ACC112 (cell line): ENCODE data around the gene DYNC1I2.

ENCODE experiments used
- H2AFZ ChIP-seq: fragments of 200-600 bp; sonication (generic); one replicate; pipeline ENCODE4 v1.6.0; 2017; ENCODE audit warnings: antibody characterized with exemption, low read length; ENCODE audit not compliant: unreplicated experiment
- H3K27ac ChIP-seq: fragments of 200-600 bp; sonication (generic); 2 replicates; pipeline ENCODE4 v1.5.1; 2014; ENCODE audit warnings: low read depth, mild to moderate bottlenecking, antibody characterized with exemption, low read length, moderate library complexity
- H3K27me3 ChIP-seq: fragments of 200-600 bp; sonication (generic); 2 replicates; pipeline ENCODE4 v1.6.1; 2014; ENCODE audit warnings: mild to moderate bottlenecking, antibody characterized with exemption, low read length, moderate library complexity, mixed read lengths; ENCODE audit not compliant: insufficient read depth
- H3K36me3 ChIP-seq: fragments of 200-600 bp; sonication (generic); 2 replicates; pipeline ENCODE4 v1.6.1; 2016; ENCODE audit warnings: mild to moderate bottlenecking, antibody characterized with exemption, low read length, moderate library complexity, mixed read lengths; ENCODE audit not compliant: insufficient read depth
- H3K4me1 ChIP-seq: fragments of 200-600 bp; sonication (generic); one replicate; pipeline ENCODE4 v1.6.1; 2016; ENCODE audit warnings: low read length, mixed read lengths; ENCODE audit not compliant: insufficient read depth, unreplicated experiment, control insufficient read depth
- H3K4me3 ChIP-seq: fragments of 200-600 bp; sonication (generic); 2 replicates; pipeline ENCODE4 v1.5.1; 2014; ENCODE audit warnings: mild to moderate bottlenecking, low read depth, low read length
- H3K79me2 ChIP-seq: fragments of 200-600 bp; sonication (generic); one replicate; pipeline ENCODE4 v1.6.0; 2016; ENCODE audit warnings: low read length; ENCODE audit not compliant: control insufficient read depth, unreplicated experiment, insufficient read depth

DYNC1I2 gene

DNA sequence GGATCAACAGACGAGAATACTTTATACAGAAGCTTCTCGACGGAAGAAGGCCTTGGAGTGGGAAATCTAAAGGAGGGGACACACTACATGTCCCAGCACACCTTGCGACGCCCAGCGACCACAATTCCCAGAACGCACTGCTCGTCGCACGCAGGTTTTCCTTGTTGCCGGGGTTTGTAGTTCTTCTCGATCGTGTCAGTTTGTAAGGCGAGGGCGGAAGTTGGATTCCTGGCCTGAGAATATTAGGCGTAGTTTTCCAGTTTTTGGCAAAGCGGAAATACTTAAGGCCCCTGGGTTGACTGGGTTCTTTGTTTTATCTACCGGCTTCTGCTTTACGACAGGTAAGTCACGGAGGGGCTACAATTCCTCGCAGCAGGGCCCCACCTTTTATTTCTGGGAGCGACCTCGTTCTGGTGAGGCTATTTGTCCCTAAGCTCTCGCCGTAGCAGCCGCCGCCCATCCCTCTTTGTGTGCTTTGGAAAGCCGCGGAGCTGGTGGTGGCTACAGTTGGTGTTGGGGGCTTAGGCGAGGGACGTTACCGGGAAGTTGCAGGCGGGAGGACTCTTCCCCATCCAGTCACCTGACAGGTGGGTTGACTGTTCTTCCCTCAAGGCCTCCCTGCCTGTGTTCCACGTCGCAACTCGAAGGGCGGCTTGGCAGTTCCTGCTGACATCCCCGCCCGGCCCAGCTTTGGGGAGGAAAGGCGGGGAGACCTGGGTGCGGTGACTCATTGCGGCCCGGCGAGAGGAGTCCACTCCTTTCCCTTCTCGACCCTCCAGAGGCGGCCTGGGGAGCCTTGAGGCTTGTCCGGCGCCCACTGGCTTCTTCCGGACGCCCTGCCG, at the start of gene DYNC1I2:
TSS of gene DYNC1I2 (plus strand) at position 183 of the 842 bp plus-strand sequence. CDS start 2,687 bp downstream, outside the sequence.
- Histone ChIP-seq H3K4me3 (peak within 1 kb of the TSS; percentile 91), H3K27me3 (no peaks in the 10 kb centered on the region), H3K4me1 (peaks cover 5% of the 10 kb centered on the region), H3K36me3 (peaks cover 14% of the 10 kb centered on the region), H3K79me2 (peaks cover 42% of the 10 kb centered on the region), H3K27ac (peak within 1 kb of the TSS; percentile 74), H2AFZ (peak within 1 kb of the TSS; percentile 45)

DNA sequence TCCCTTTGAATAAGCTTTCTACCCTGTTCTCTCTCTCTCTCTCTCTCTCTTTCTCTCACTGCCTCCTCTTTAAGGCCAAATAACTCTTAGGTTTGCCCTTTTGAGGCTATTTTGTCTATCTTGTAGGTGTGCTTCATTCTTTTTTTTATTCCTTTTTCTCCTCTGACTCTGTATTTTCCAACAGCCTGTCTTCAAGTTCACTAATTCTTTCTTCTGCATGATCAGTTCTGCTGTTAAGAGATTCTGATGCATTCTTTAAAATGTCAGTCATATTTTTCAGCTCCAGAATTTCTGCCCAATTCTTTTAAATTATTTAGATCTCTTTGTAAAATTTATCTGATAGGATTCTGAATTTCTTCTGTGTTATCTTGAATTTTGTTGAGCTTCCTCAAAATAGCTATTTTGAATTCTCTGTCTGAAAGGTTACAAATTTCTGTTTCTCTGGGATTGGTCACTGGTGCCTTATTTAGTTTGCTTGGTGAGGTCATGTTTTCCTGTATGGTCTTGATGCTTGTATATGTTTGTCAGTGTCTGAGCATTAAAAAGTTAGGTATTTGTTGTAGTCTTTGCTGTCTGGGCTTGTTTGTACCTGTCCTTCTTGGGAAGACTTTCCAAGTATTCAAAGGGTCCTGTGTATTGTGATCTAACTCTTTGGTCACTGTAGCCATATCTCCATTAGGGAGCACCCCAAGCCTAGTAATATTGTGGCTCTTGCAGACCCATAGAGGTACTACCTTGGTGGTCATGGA, 35.4 kb upstream of the DYNC1I2 start:
- H3K36me3 ChIP-seq = no peaks in the 10 kb centered on the region
- no peak overlapping the region for H2AFZ ChIP-seq
- no peak overlapping the region for H3K4me3 ChIP-seq
- peaks cover 6% of the 10 kb centered on the region for H3K4me1 ChIP-seq
- H3K79me2 ChIP-seq = no peaks in the 10 kb centered on the region
- H3K27ac ChIP-seq = no peak overlapping the region
- no peaks in the 10 kb centered on the region for H3K27me3 ChIP-seq

DNA sequence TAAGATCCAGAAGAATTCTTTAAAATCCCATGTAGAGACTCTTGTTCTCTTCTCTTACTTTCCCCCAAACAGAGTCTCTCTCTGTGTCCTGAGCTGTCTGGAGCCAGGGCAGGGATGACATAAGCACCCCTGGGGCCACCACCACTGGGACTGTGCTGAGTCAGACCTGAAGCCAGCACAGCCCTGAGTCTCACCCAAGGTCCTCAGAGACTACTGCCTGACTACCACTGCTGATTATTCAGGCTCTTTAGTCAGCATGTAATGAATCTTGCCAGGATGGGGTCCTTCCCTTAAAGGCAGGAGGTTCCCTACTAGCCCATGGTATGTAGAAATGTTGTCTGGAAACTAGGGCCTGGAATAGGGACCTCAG, 34.9 kb upstream of the DYNC1I2 start:
- H3K36me3 ChIP-seq = no peaks in the 10 kb centered on the region
- H3K27me3 ChIP-seq = no peaks in the 10 kb centered on the region
- peaks cover 6% of the 10 kb centered on the region for H3K4me1 ChIP-seq
- H2AFZ ChIP-seq = no peak overlapping the region
- H3K79me2 ChIP-seq = no peaks in the 10 kb centered on the region
- no peak overlapping the region for H3K27ac ChIP-seq
- H3K4me3 ChIP-seq = no peak overlapping the region

DNA sequence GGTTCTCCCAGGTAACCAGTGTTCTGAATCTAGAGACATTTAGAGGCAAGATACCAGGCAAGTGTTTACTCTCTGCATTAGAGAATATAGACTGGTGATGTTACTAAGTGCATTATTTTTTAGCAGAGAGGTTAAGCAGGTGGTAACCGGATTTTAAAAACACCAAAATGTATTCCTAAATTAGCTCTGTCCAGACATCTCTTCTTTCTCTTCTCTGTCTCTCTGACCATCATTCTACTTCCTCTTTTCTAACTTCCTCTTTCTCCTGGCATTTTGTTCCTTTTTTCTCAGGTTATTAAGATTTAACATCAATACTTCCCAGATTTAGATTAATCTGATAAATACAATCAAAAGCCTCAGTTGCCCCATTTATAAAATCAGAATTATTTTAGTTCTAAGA, 31.7 kb upstream of the DYNC1I2 start:
- H3K4me1 ChIP-seq = peaks cover 6% of the 10 kb centered on the region
- H3K27me3 ChIP-seq = 0 out of 2 replicates have a peak, but pooled peaks cover 3% of the 10 kb centered on the region
- H3K27ac ChIP-seq = no peak overlapping the region
- no peaks in the 10 kb centered on the region for H3K79me2 ChIP-seq
- H2AFZ ChIP-seq = no peak overlapping the region
- no peak overlapping the region for H3K4me3 ChIP-seq
- H3K36me3 ChIP-seq = no peaks in the 10 kb centered on the region

DNA sequence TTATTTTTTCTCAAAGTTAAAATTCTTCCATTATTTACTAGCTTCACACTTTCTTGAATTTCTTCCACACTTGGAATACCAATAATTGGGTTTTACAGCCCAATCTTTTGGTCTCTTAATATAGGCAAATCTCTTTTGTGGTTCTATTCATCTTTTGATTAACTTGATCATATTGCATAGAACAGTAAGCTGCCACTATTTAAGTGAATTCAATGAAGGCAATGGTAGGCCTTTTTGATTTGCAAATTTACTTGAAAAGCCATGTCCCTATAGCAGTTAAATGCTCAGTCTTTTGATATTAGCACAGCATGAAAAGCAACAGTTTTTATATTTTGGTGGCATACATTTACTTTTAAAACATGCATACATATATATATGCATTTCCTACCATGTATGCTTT, 20.2 kb upstream of the DYNC1I2 start:
- no peaks in the 10 kb centered on the region for H3K4me1 ChIP-seq

DNA sequence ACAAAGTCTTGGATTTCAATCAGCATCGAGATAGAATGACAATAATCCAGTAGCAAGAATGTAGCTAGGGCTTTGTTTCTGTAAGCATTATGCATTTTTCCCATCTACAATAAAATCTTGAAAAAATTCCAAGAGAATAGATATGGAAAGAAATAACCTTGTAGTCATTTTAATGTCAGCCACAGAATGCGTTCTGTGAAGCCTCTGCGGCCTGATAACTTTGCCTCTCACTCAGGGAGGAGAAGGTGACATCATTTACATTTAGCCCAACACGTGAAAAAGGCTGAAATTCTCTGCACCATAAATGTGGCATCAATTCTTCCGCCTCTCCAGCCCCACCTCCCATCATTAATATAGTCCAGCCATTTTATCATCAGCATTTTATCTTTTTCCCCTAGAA, 19.1 kb upstream of the DYNC1I2 start:
- Histone ChIP-seq H3K4me1 (no peaks in the 10 kb centered on the region), H3K27ac (no peak overlapping the region), H3K36me3 (no peaks in the 10 kb centered on the region), H3K79me2 (no peaks in the 10 kb centered on the region), H3K4me3 (no peak overlapping the region), H2AFZ (no peak overlapping the region), H3K27me3 (no peaks in the 10 kb centered on the region)

More for the DNA sequence above, 20.2 kb upstream of the DYNC1I2 start:
- Histone ChIP-seq H3K36me3 (no peaks in the 10 kb centered on the region), H2AFZ (no peak overlapping the region), H3K4me3 (no peak overlapping the region), H3K79me2 (no peaks in the 10 kb centered on the region), H3K27ac (no peak overlapping the region), H3K27me3 (no peaks in the 10 kb centered on the region)

DNA sequence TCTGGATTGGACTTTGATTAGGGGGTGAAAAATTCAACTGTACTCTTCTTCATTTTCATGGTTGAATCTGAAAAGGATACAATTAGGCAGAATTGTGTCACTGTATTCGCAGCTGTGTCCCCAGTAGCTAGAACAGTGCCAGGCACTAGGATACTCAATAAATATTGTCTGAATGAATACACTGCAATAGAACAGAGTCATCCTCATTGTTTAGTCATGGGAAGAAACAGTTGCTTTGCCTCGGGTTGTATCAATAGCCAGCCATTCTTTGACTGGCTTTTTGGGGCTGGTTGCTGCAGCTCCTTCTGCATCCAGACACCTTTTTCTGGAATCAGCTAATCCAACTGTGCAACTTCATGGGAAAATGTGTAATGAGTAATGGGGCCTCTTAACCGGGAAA, 18.1 kb upstream of the DYNC1I2 start:
- H3K27ac ChIP-seq = no peak overlapping the region
- no peaks in the 10 kb centered on the region for H3K4me1 ChIP-seq
- H3K27me3 ChIP-seq = no peaks in the 10 kb centered on the region
- no peaks in the 10 kb centered on the region for H3K79me2 ChIP-seq
- H2AFZ ChIP-seq = no peak overlapping the region
- H3K36me3 ChIP-seq = no peaks in the 10 kb centered on the region
- no peak overlapping the region for H3K4me3 ChIP-seq

DNA sequence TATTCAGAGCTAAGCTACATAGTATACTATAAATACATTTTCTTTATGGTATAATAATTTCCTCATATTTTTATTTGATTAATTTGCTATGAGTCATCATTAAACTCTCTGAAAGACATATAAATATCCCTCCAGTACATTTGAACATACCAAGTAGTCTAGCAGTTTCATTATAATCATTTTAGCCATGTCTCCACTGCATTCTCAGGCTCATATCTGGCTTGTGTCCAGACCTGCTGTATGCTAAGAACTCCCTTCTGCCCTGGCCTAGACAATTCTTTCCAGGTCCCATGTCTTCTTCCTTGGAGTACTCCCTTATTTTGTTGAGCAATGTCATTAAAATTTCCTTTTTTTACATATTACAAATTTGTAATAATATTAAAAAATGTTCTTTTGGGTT, 16.6 kb upstream of the DYNC1I2 start:
- no peaks in the 10 kb centered on the region for H3K4me1 ChIP-seq
- no peaks in the 10 kb centered on the region for H3K27me3 ChIP-seq
- no peaks in the 10 kb centered on the region for H3K36me3 ChIP-seq
- no peak overlapping the region for H3K27ac ChIP-seq
- no peak overlapping the region for H2AFZ ChIP-seq
- no peak overlapping the region for H3K4me3 ChIP-seq
- no peaks in the 10 kb centered on the region for H3K79me2 ChIP-seq

DNA sequence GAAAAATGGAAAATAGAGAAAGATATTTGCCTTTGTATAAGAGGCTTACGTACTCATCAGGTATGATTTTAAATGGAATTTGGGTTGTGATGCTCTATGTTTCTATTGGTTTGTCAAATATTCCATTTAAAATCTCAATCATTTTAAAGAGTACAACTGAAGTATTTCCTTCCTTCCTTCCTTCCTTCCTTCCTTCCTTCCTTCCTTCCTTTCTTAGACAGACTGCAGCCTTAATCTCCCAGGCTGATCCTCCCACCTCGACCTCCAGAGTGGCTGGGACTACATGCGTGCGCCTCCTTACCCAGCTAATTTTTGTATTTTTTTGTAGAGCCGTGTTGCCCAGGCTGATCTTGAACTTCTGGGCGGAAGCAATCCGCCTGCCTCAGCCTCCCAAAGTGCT, 15.4 kb upstream of the DYNC1I2 start:
- no peaks in the 10 kb centered on the region for H3K27me3 ChIP-seq
- H3K36me3 ChIP-seq = no peaks in the 10 kb centered on the region
- H3K4me3 ChIP-seq = no peak overlapping the region
- no peak overlapping the region for H2AFZ ChIP-seq
- H3K4me1 ChIP-seq = no peaks in the 10 kb centered on the region
- H3K27ac ChIP-seq = no peak overlapping the region
- no peaks in the 10 kb centered on the region for H3K79me2 ChIP-seq

DNA sequence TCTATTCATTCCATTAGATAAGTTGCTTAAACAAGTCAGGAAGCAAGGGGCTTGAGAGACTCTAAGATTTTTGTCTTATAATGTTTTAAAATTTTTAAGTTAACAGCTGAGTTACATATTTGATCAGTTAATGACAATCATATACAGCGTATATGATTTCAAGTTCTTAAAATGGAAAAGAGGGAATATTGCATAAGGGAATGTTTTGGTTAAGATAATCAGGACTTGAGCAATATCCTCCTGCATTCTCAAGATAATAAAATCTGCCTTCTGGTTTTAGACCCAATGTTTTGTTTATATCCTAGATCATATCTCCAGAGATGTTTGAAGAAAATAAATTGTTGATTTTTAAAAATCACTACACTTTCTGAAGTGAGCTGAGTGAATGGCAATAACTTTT, 13.4 kb upstream of the DYNC1I2 start:
- H3K27me3 ChIP-seq = no peaks in the 10 kb centered on the region
- H3K4me1 ChIP-seq = no peaks in the 10 kb centered on the region
- no peak overlapping the region for H3K27ac ChIP-seq
- H3K79me2 ChIP-seq = no peaks in the 10 kb centered on the region
- H3K4me3 ChIP-seq = no peak overlapping the region
- H2AFZ ChIP-seq = no peak overlapping the region
- no peaks in the 10 kb centered on the region for H3K36me3 ChIP-seq
